Measurements from ENCODE around the gene TIFAB.

DNA sequence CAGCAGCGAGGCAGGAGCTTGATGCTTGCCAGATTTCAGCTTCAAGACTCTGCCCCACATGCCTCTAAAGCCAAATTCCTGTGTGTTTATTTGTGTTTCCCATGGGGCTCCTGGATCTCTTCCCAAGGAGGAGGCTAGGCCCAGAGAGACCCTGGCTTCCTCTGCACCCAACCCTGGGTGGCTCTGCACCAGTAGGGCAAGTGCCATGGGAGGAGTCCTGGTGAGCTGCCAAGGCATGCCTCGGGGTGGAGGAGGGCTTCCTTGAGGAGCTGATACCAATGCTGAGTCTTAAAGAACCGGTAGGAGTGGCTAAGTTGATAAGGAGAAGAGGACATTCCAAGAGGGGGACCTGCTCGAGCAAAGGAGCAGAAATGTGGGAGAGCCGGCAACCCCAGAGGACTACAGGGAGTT lies 6.8 kb upstream of the TIFAB start:
- TF ChIP-seq GATA2 (IDR thresholded peaks at IDR 0.05; ENCODE audit: low read depth, low read length), result no peak
- no peak for TF ChIP-seq GATA3 (IDR thresholded peaks at IDR 0.05; ENCODE audit: low read depth, low read length)
